ENCODE results near the gene CAP1.
"Not testable (repeated sequence)": the region's sequence is repeated elsewhere in the genome, so short reads cannot be mapped to it uniquely, and the experiment has no call there.

CAP1 gene

DNA sequence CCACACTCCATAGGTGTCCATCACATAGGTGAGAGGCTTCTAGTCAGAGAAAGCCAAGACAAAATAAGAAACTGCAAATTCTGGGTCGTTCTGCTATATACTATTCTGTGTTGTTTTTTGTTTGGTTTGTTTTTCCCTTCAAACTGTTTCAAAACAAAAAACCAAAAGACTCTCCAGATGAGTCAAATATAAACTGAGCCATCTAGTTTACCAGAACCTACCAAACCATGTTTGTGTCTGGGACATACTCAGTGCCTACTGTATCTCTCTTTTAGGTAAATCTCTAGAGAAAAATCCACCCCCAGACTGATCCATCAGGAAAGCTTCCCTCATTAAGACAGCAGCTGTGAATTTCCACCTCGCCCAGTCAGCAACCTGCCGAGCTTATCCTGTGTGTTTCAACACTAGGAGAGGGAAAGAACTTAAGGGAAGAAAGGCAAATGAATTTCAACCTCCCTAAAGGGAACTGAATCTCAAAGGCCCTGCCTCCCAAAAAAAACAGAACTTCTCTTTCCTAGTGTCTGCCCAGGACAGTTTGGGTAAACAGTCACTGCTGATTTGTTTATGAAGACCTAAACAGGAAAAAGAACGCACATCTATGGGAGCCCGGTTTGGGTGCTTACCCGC lies 39.4 kb downstream of the CAP1 start:
- Mint-ChIP-seq H3K4me1 (ENCODE audit: low read depth) (peaks cover 5% of the 10 kb centered on the region), H3K27ac (peak overlapping the region; percentile 1), H3K9me3 (no peaks in the 10 kb centered on the region), H3K4me3 (no peak overlapping the region), H3K27me3 (ENCODE audit: low read depth) (no peaks in the 10 kb centered on the region), H3K36me3 (ENCODE audit: low read depth) (peaks cover 27% of the 10 kb centered on the region)
- no peak for DNase-seq (ENCODE audit: low spot score)

GRCh38 chr1:40081871-40082270 lies 41.3 kb downstream of the CAP1 start:
- Mint-ChIP-seq H3K4me3 (no peak overlapping the region), H3K9me3 (no peaks in the 10 kb centered on the region), H3K4me1 (ENCODE audit: low read depth) (peaks cover 5% of the 10 kb centered on the region), H3K36me3 (ENCODE audit: low read depth) (peaks cover 36% of the 10 kb centered on the region), H3K27me3 (ENCODE audit: low read depth) (no peaks in the 10 kb centered on the region), H3K27ac (no peak overlapping the region)
- no peak for DNase-seq (ENCODE audit: low spot score)

- peak; percentile 31 for DNase-seq (ENCODE audit: low spot score)
- H3K36me3 Mint-ChIP-seq (ENCODE audit: low read depth): peaks cover 38% of the 10 kb centered on the region
- H3K9me3 Mint-ChIP-seq; H3K27me3 Mint-ChIP-seq (ENCODE audit: low read depth); H3K27ac Mint-ChIP-seq; H3K4me1 Mint-ChIP-seq (ENCODE audit: low read depth); H3K4me3 Mint-ChIP-seq: not testable (repeated sequence)
Measured at GRCh38 chr1:40084750-40085149, 44.2 kb downstream of the CAP1 start.

- H3K4me1 Mint-ChIP-seq (ENCODE audit: low read depth): peaks cover 16% of the 10 kb centered on the region
- no peak overlapping the region for H3K27ac Mint-ChIP-seq
- peaks cover 42% of the 10 kb centered on the region for H3K36me3 Mint-ChIP-seq (ENCODE audit: low read depth)
- H3K9me3 Mint-ChIP-seq: no peaks in the 10 kb centered on the region
- H3K27me3 Mint-ChIP-seq (ENCODE audit: low read depth): no peaks in the 10 kb centered on the region
- no peak overlapping the region for H3K4me3 Mint-ChIP-seq
- no peak for DNase-seq (ENCODE audit: low spot score)
Measured at GRCh38 chr1:40090652-40091355, 50.3 kb downstream of the CAP1 start.

DNA sequence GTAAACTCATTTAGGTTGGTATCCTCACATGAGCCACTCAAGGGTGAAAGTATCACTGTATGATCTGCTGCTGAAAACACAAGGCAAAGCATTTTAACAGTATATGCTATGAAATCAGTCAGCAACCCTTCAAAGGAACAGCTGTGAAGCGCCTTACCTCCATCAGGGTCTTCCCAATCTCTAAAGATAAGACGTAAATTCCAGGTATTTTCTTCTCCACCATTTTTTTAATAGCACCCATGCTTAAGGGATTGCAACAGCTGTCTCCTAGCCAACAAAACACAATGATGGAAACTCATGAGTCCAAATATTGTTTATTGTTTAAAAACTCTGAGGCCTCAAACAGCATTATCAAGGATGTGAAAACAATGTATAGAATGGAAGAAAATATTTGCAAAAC lies 51.7 kb downstream of the CAP1 start:
- H3K36me3 Mint-ChIP-seq (ENCODE audit: low read depth): peaks cover 37% of the 10 kb centered on the region
- peaks cover 22% of the 10 kb centered on the region for H3K4me1 Mint-ChIP-seq (ENCODE audit: low read depth)
- H3K9me3 Mint-ChIP-seq: no peaks in the 10 kb centered on the region
- no peak for DNase-seq (ENCODE audit: low spot score)
- H3K4me3 Mint-ChIP-seq: no peak overlapping the region
- H3K27ac Mint-ChIP-seq: no peak overlapping the region
- H3K27me3 Mint-ChIP-seq (ENCODE audit: low read depth): no peaks in the 10 kb centered on the region

- H3K4me3 Mint-ChIP-seq: no peak overlapping the region
- peaks cover 34% of the 10 kb centered on the region for H3K36me3 Mint-ChIP-seq (ENCODE audit: low read depth)
- H3K4me1 Mint-ChIP-seq (ENCODE audit: low read depth): peaks cover 29% of the 10 kb centered on the region
- H3K9me3 Mint-ChIP-seq: no peaks in the 10 kb centered on the region
- no peaks in the 10 kb centered on the region for H3K27me3 Mint-ChIP-seq (ENCODE audit: low read depth)
- DNase-seq (ENCODE audit: low spot score): no peak
- H3K27ac Mint-ChIP-seq: no peak overlapping the region
Measured at GRCh38 chr1:40092706-40093639, 52.4 kb downstream of the CAP1 start.

GRCh38 chr1:40094466-40095110 lies 54.1 kb downstream of the CAP1 start:
- Mint-ChIP-seq H3K4me1 (ENCODE audit: low read depth) (peaks cover 29% of the 10 kb centered on the region), H3K27me3 (ENCODE audit: low read depth) (no peaks in the 10 kb centered on the region), H3K36me3 (ENCODE audit: low read depth) (peaks cover 24% of the 10 kb centered on the region), H3K27ac (peak overlapping the region; percentile 50), H3K9me3 (no peaks in the 10 kb centered on the region), H3K4me3 (no peak overlapping the region)
- no peak for DNase-seq (ENCODE audit: low spot score)

DNA sequence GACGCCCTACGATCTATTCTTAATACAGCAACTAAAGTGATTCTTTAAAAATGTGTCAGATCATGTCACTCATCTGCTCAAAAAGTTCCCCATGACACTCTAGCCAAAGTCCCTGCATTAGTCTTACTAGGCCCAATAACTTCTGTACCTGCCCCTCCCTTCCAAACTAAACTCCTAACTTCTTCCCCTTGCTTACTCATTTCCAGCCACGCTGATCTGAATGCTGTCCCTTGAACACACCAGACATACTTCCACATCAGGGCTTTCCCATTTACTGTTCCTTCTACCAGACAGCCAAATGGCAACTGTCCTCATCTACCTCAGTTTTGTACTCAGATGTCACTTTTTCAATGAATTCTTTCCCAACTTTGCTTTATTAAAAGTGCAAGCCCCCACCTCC lies 55.3 kb downstream of the CAP1 start:
- Mint-ChIP-seq H3K27me3 (ENCODE audit: low read depth) (peaks cover 4% of the 10 kb centered on the region), H3K4me1 (ENCODE audit: low read depth) (peaks cover 29% of the 10 kb centered on the region), H3K9me3 (no peaks in the 10 kb centered on the region), H3K36me3 (ENCODE audit: low read depth) (peaks cover 18% of the 10 kb centered on the region), H3K27ac (no peak overlapping the region), H3K4me3 (peak overlapping the region; percentile 97)
- no peak for DNase-seq (ENCODE audit: low spot score)

DNA sequence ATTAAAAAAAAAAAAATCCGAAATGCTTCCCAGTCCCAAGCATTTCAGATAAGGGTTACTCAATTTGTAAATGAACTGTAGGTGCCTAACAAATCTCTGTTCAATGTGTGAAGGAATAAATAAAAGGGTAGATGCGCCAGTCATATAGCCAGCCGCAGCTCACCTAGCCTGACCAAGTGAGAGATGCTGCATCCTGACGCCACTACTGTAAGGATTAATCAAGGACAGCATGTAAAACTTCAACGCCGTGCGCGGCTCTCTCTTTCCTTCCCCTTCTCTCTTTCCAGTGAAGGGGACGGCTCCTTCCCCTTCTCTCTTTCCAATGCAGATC lies 56.1 kb downstream of the CAP1 start:
- no peak for DNase-seq (ENCODE audit: low spot score)
- Mint-ChIP-seq H3K27me3 (ENCODE audit: low read depth) (peaks cover 9% of the 10 kb centered on the region), H3K4me3 (peak overlapping the region; percentile 97), H3K9me3 (no peaks in the 10 kb centered on the region), H3K36me3 (ENCODE audit: low read depth) (peaks cover 14% of the 10 kb centered on the region), H3K4me1 (ENCODE audit: low read depth) (peaks cover 29% of the 10 kb centered on the region), H3K27ac (peak overlapping the region; percentile 96)

DNA sequence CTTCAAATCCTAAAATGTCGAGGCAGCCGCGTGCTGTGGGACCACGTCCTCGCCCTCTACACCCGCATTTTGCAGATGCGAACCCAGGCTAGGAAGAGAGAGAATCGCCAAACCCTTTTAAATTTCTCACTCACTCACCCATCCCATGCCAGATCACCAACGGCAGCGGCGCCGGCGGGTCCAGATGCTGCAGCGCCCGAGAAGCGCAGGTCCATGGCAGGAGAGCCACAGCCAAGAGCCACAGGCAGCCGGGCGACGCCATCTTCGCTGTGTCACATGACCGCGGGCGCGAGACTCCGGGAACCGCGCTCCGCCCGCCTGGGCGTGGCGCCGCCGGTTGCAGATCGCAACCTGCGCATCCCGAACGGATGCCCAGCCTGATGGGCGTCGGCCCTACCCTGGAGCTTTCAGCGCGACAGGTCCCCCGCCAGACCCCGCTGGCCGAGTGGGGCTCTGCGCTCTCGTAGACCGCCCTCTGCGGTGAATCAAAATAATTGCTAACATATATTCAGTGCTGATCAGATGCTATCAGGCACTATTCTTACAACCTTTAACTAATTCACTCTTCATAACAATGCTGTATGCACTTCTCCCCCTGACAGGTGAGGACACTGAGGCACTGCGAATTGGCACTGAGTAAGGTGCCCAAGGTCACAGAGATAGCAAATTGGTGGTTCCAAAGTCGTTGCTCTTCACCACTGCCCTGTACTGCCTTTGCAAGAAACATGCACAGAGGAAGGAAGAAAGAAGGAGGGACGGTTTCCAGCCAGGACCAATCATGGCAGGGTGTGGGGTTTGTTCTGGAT lies 56.7 kb downstream of the CAP1 start, which contains the start of gene PPT1:
TSS of gene PPT1 (minus strand) at position 276 of the 806 bp plus-strand sequence. CDS start at position 262, 14 bp downstream.
- Mint-ChIP-seq H3K4me3 (peak within 1 kb of the TSS; percentile 97), H3K27ac (peak within 1 kb of the TSS; percentile 96), H3K36me3 (ENCODE audit: low read depth) (peaks cover 14% of the 10 kb centered on the region), H3K27me3 (ENCODE audit: low read depth) (peaks cover 15% of the 10 kb centered on the region), H3K4me1 (ENCODE audit: low read depth) (peaks cover 29% of the 10 kb centered on the region), H3K9me3 (peaks cover 3% of the 10 kb centered on the region)
- peak; percentile 82 for DNase-seq (ENCODE audit: low spot score)

DNA sequence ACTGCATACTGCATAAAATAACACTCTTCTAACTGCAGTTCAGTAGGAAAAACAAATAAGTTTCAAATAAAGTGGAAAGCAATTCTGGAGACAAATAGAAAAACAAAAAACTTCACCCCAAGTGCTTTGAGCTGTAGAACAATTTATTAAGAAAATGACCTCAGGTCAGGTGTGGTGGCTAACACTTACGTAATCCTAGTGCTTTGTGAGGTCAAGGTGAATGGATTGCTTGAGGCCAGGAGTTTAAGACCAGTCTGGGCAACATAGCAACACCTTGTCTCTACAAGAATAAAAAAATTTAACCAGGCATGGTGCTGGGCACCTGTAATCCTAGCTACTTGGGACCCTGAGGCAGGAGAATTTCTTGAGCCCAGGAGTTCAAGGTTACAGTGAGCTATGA lies 61.5 kb downstream of the CAP1 start:
- H3K36me3 Mint-ChIP-seq (ENCODE audit: low read depth): no peaks in the 10 kb centered on the region
- H3K27ac Mint-ChIP-seq: no peak overlapping the region
- peaks cover 24% of the 10 kb centered on the region for H3K27me3 Mint-ChIP-seq (ENCODE audit: low read depth)
- no peak overlapping the region for H3K4me3 Mint-ChIP-seq
- H3K4me1 Mint-ChIP-seq (ENCODE audit: low read depth): peaks cover 9% of the 10 kb centered on the region
- no peak for DNase-seq (ENCODE audit: low spot score)
- peaks cover 12% of the 10 kb centered on the region for H3K9me3 Mint-ChIP-seq

DNA sequence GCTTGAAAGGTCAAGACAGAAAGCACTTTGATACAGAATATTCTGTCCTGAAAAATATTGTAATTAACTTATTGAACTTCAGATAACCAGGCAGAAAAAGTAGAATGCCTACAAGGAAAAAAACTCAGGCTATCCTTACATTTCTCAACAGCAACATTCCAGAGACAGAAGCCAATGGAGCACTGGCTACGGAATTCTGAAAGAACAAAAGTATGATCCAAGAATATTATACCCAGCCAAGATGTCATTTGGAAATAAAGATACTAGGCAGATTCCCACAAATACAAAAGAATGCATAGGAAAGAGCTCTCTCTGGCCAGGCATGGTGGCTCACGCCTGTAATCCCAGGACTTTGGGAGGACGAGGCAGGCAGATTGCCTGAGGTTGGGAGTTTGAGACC lies 62.4 kb downstream of the CAP1 start:
- no peak for DNase-seq (ENCODE audit: low spot score)
- H3K4me1 Mint-ChIP-seq (ENCODE audit: low read depth): peaks cover 3% of the 10 kb centered on the region
- H3K36me3 Mint-ChIP-seq (ENCODE audit: low read depth): no peaks in the 10 kb centered on the region
- H3K4me3 Mint-ChIP-seq: no peak overlapping the region
- no peak overlapping the region for H3K27ac Mint-ChIP-seq
- H3K9me3 Mint-ChIP-seq: peaks cover 12% of the 10 kb centered on the region
- peaks cover 27% of the 10 kb centered on the region for H3K27me3 Mint-ChIP-seq (ENCODE audit: low read depth)

DNA sequence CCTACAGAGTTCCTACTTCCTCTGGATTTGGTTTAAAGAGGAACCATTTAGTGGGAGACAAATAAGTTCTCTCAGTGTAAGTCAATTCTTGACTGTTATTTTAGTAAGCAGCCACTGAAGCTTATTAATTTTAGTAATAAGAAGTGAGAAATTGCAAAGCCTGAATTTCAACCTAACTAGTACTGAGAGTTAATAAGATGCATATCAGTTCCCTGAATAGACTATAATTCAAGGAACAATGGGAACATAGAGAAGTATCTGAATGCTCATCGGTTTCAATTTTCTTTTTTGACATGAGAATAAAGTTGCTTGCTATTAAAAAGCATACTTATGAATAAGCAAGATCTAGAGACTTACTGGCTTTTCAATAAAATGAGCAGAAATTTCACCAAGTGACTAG lies 64.5 kb downstream of the CAP1 start:
- DNase-seq (ENCODE audit: low spot score): no peak
- Mint-ChIP-seq H3K9me3 (peaks cover 22% of the 10 kb centered on the region), H3K27me3 (ENCODE audit: low read depth) (peaks cover 32% of the 10 kb centered on the region), H3K4me1 (ENCODE audit: low read depth) (peaks cover 2% of the 10 kb centered on the region), H3K27ac (no peak overlapping the region), H3K4me3 (no peak overlapping the region), H3K36me3 (ENCODE audit: low read depth) (peaks cover 2% of the 10 kb centered on the region)

Data from T-helper 2 cell treated with Interferon-gamma antibody and Interleukin-4, amounts not matched to agents 5 μg/mL and 100 μg/mL, for 36 hours (primary cell).